GM21528 (cell line): ENCODE measurements around the gene PROSER1.
"Not testable (repeated sequence)": the region's sequence is repeated elsewhere in the genome, so short reads cannot be mapped to it uniquely, and the experiment has no call there.

Experiments
- ATAC-seq: cut with Tn5 transposase; IDR thresholded peaks from one replicate; pipeline ENCODE4 v1.9.1; 2021; ENCODE audit warnings: mild to moderate bottlenecking, moderate library complexity; ENCODE audit not compliant: unreplicated experiment, low FRiP score

Gene PROSER1

DNA sequence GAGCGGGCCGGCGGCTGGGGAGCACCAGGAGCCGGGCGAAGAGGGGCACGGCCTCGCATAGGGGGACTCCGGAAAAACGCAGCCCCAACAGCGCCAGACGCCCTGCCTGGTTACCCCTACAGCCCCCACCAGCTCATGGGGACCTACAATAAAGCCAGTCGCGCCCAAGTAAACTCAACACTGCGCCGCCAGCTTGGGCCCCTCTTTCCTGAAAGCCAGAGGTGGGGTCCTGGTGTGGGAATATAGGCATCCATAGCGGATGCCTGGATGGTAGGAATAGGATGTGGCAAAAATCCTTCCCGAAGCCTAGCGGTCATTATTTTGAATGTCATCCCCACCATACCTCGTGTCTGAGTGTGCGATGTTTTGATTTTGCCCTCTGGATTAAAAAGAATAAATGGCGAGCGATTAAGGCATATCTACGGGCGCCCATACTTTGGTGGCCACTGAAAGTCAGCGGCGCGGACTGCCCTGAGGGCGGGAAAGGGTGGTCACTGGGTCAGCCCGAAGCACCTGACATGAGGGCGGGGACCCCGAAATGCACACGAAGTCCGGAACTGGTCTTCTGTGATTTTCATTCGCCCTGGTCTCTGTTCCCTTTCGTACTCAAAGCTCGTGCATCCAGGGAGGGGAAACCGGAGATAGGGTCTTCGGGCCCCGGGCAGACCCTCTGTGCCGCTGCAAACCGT, at the start of gene PROSER1, which contains the start of gene NHLRC3:
PROSER1 (minus strand) TSS at position 210 of the 689 bp plus-strand sequence. CDS start 847 bp downstream, outside the sequence.
NHLRC3 (plus strand) TSS at position 577 of the 689 bp plus-strand sequence. CDS start 184 bp downstream, outside the sequence.
- ATAC-seq, result peak; percentile 71

GRCh38 chr13:39086251-39086945, 48.5 kb upstream of the PROSER1 start:
- ATAC-seq, result not testable (repeated sequence)

GRCh38 chr13:39073983-39074382, 36.1 kb upstream of the PROSER1 start:
- no peak for ATAC-seq

GRCh38 chr13:39072842-39073241, 35.0 kb upstream of the PROSER1 start:
- ATAC-seq, result no peak

- ATAC-seq, result no peak
These were observed 24.1 kb upstream of the PROSER1 start for GRCh38 chr13:39062004-39062403.

DNA sequence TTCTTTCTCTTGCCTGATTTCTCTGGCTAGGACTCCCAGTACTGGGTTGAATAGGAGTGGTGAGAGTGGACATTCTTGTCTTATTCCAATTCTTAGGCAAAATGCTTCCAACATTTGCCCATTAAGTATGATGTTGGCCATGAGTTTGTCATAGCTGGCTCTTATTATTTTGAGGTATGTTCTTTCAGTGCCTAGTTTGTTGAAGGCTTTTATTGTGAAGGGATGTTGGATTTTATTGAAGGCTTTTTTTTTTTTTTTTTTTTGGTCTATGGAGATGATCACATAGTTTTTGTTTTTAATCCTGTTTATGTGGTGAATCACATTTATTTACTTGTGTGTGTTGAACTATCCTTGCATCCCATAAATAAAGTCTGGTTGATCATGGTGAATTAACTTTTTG, 20.2 kb upstream of the PROSER1 start:
- ATAC-seq, result no peak

DNA sequence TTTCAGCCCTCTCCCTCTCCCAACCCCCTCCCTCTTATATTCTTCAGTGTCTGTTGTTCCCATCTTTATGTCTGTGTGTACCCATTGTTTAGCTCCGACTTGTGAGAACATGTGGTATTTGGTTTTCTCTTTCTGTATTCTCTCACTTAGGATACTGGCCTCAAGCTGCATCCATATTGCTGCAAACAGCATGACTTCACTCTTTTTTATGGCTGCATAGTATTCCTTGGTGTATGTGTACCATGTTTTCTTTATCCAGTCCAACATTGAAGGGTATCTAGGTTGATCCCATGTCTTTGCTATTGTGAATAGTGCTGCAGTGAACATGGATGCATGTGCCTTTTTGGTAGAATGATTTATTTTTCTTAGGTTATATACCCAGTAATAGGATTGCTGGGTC, 18.1 kb upstream of the PROSER1 start:
- ATAC-seq, result no peak

DNA sequence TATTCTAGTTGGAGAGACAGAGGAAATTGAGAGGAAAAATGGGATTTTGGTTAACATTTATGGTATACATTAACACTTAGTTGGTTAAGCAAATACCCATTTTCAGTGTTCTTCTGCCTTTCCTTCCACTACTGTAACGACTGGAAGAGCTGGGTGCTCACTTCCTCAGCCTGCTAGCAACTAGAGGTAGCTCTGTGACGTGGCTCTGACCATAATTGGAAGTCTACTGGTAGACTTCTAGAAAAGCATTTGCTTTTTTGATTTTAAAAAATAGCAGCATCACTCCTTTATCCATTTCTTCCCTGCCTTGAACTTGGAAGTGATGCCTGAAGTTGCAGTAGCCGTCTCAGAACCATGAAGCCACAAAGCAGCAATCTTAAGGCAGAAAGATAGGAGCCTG, 16.2 kb upstream of the PROSER1 start:
- ATAC-seq, result no peak

GRCh38 chr13:39052944-39053343, 15.1 kb upstream of the PROSER1 start:
- ATAC-seq, result no peak

GRCh38 chr13:39051157-39051556, 13.3 kb upstream of the PROSER1 start:
- no peak for ATAC-seq

- ATAC-seq, result no peak
These were observed 11.4 kb upstream of the PROSER1 start for GRCh38 chr13:39049274-39049673.

DNA sequence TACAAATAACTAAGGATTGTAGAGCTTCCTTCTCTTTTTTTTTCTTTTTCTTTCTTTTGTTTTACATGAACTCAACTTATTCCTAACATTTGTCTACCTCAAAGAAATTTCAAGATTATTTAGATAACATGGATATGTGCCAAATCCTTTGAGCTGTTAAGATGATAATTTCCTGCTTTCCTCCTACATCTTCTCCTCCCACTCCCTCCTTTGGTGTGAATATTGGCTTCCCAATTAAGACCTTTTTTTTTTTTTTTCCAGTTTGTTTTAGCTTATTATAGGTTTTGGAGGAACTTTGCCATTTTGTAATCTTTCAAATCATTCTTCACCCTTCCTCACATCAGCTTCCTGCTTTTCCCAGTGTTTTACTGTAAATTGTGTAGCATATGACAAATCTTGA, 10.9 kb upstream of the PROSER1 start:
- ATAC-seq, result no peak

DNA sequence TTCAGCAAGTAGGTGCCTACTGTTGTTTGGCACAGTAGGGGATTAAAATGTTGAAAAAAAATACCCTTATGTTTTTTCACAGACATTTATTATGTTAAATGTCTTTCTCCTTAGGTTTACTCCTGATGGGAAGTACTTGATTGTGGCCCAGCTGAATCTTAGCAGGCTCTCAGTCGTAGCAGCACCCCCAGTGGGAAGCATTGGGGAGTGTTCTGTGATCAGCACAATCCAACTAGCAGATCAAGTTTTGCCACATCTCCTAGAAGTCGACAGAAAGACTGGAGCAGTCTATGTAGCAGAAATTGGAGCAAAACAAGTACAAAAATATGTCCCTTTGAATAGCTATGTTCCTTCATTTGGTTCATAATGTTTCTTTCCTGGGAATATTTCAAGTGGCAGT, 9.7 kb upstream of the PROSER1 start:
- no peak for ATAC-seq

DNA sequence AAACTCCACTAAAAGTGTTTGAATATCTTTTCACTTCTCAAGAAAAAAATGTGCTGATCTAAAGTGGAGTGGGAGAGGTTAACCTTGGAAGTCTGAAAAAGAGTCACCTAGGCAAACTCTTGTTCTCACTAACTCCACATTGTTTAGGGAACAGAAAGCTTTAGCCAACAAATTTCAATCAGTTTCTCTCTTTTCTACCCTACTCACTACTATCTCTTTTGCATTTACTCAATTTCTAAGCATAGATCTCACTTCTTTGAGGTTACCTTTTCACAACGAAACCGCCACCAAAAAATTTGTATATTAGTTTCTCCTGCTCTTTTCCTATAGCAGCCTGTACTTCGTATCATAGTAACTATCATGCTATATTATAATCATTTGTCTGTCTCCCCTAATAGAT, 6.6 kb upstream of the PROSER1 start:
- peak; percentile 83 for ATAC-seq

DNA sequence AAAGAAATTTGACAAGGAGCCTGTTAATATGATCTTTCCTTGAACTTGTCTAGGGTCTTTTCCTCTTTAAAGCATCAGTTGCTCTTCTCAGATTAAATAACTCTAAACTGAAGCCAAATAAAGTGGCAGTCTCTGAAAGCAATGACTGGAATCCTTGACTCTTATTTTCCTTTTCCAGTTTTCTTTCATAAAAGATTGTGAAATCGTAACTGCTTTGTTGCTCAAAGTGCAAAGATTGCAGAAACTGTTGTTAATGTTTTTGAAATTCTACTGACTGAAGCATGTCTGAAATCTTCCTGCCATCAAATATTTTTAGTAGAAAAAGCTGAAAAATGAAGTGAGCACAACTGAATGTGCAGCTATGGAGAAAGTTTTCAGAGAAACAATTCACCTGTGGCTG, 2.3 kb upstream of the PROSER1 start:
- no peak for ATAC-seq

DNA sequence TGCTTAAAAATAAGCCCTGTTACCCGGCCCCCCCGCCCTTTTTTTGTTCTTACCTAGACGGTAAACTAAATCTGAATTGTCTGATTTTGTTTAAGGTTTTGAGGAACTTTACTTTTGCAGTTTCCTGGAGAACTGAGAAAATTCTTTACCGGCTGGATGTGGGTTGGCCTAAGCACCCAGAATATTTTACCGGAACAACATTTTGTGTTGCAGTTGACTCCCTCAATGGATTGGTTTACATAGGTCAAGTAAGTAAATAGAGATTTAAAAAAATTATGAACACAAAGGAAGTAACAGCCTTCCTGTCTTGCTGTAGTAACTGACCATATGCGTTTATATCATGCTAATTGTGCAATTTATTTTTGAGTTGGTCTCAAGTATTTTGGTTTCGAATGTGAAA, 1.2 kb upstream of the PROSER1 start:
- no peak for ATAC-seq

DNA sequence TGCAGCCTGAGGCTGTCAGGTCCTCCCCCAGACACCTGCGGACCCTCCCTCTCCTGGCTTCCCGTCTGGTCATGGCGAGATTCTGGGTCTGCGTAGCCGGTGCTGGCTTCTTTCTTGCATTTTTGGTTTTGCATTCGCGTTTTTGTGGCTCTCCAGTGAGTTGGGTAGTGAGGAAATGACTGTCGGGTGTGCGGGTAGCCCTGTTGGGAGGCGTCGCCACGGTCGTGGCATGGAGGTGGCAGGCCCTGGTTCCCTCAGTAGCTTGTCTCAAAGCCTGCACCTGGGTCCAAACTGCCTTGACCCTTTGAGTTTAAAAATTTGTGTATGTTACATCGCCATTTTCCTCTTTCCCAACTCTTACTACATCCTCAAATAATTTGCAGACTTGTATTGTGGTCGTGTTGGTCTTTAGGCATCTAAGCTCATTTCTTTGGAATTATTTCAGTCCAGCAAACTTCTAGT, 711 bp upstream of the PROSER1 start:
- ATAC-seq, result peak; percentile 35

GRCh38 chr13:39037410-39037879, 444 bp downstream of the PROSER1 start:
- peak; percentile 60 for ATAC-seq

DNA sequence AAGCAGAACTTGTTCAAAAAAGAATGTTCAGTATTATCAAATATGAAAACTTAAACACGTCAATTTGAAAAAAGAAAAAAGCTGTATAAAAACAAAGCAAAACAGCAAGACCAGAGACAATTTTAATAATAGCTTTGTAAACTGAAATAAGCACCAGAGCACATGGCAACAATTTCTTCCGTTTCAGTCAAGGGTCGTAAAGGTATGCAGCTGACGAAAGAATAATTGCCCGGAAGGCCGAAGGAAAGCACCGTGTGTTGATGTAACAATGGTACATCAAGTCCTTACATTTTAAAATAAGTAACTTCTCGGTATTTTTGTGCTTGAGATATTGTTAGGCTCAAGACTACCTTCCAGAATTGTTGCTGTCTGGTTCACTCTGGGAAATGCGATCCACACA, 1.7 kb downstream of the PROSER1 start:
- no peak for ATAC-seq

- ATAC-seq, result no peak
These were observed 2.1 kb downstream of the PROSER1 start for GRCh38 chr13:39035799-39036198.

GRCh38 chr13:39035204-39035603, 2.7 kb downstream of the PROSER1 start:
- ATAC-seq, result no peak

DNA sequence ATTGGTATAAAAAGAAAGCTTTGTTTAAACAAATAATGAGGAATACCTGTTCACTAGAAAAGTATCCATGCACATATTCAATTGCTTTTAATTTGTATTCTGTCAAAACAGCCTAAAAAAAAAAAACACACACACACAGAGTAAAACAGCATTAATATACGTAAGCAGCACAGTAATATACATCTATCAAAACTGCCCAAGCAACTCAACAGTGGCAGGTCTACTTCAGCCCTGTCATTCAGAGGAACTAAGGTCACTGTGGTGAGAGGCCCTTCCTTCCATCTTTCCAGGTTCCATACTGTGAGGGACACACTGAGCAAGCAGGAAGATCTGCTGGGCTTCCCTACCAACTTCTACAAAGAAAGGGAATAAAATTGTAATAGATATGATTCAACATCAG, 3.8 kb downstream of the PROSER1 start:
- no peak for ATAC-seq
